AG09319 (cell line): ENCODE results near the gene ERVFRD-1.

Experiments
- DNase-seq: peaks from one replicate; pipeline ENCODE4 v3.0.0-alpha.2; 2010; ENCODE audit warnings: low read depth; ENCODE audit errors: extremely low read depth
- TF ChIP-seq, protein P1 (sequence below): IDR thresholded peaks from 2 replicates; pipeline ENCODE4 v1.5.1; 2011; ENCODE audit warnings: low read depth, mild to moderate bottlenecking, inconsistent platforms, low read length, moderate library complexity

ERVFRD-1 gene

DNA sequence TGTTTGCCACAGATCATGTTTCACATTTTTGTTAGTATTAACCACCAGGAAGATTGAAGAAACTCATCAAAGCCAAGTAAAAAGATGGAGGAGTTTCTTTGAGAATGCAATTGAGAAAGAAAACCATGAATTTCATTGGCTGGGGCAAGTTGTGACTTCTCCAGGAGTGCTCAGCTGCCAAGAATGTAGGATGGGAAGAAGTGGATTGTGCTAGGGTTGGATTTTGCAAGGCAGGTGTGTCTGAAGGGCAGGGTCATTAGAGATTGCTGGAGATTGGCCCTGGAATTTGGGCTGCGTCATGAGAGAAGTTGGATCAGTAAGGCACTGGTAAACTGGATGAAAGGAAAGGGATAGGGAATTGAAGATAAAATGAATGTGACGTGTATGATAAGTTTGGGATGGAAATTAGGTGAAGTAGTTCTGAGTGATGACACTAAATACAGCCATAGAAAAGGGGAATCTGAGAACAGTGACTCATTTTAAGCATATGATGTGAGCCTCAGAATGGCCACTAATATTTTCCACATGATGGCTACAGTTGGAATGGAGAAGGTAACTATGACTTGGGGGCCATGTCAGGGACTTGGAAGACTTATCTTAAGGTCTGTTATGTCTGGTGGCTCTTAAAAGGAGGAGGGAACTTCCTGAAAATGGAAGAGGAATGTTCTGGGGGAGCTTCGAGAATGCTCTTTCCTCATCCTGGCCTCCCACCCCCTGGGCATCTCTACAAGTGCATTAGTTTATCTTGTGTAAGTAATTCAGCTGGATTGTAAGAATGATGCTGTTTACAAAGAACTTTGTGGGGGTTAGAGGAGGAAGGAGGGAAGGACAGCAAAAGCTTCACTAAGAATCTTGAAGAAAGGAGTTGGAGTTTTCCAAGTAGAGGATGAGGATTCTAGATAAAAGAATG lies 27.8 kb upstream of the ERVFRD-1 start:
- TF ChIP-seq, protein P1, sequence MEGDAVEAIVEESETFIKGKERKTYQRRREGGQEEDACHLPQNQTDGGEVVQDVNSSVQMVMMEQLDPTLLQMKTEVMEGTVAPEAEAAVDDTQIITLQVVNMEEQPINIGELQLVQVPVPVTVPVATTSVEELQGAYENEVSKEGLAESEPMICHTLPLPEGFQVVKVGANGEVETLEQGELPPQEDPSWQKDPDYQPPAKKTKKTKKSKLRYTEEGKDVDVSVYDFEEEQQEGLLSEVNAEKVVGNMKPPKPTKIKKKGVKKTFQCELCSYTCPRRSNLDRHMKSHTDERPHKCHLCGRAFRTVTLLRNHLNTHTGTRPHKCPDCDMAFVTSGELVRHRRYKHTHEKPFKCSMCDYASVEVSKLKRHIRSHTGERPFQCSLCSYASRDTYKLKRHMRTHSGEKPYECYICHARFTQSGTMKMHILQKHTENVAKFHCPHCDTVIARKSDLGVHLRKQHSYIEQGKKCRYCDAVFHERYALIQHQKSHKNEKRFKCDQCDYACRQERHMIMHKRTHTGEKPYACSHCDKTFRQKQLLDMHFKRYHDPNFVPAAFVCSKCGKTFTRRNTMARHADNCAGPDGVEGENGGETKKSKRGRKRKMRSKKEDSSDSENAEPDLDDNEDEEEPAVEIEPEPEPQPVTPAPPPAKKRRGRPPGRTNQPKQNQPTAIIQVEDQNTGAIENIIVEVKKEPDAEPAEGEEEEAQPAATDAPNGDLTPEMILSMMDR = no peak
- DNase-seq = no peak

DNA sequence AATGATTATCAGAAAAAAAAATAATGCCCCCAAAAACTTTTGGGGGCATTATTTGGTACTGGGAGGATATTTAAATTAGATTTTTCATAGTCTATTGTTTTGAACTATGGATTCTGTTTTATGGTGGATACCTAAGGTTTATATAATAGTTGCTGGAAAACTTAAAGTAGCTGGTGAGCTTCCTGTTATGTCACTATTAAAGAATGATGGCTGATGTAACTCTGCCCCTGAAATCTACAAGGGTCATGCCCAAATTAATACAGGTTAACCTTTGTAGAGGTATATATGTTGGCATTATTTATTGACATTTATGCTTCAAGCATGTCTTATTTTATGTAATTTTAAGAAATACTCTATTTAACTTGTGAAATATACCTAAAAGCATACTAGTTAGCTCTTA lies 25.3 kb upstream of the ERVFRD-1 start:
- DNase-seq = no peak
- TF ChIP-seq, protein P1 = no peak

DNA sequence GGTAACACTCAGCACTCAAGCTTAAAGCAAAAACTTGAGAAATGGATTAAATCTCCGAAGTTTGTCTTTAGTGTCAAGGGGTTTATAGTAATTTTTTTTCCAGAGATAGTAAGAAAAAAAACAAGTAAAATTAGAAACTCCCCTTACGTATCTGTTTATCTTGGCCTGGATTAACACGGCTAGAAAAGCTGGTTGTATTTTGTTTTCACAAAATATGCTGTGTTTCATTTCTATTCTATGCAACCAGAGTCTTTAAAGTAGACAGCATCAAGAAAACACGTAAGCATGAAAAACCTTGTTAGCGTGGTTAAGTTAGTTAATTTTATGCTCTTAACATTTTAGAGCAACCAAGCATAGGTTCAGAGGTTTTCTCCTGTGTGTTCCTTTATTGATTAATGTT lies 21.8 kb upstream of the ERVFRD-1 start:
- DNase-seq = no peak
- TF ChIP-seq, protein P1 = no peak

DNA sequence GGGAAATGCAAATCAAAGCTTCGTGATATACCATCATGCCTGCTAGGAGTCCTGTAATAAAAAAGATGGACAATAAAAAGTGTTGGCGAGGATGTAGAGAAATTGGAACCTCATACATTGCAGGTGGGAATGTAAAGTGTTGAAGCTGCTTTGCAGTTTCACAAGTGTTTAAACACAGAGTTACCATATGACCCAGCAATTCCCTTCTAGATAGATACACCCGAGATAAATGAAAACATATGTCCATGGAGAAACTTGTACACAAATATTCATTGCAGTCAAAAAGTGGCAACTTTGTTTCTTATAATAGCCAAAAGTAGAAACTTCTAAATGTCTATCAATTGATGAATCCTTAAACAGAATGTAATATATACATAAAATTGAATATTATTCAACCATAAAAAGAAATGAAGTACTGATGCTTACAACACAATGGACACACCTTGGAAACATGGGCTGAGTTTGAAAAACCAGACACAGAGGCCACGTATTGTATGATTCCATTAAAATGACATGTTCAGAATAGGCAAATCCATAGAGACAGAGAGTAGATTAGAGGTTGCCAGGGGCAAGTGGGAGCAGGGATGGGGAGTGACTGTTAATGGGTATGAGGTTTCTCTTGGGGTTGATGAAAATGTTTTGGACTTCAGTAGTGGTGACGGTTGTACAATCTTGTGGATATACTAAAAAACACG lies 20.8 kb upstream of the ERVFRD-1 start:
- no peak for DNase-seq
- TF ChIP-seq, protein P1 = no peak

DNA sequence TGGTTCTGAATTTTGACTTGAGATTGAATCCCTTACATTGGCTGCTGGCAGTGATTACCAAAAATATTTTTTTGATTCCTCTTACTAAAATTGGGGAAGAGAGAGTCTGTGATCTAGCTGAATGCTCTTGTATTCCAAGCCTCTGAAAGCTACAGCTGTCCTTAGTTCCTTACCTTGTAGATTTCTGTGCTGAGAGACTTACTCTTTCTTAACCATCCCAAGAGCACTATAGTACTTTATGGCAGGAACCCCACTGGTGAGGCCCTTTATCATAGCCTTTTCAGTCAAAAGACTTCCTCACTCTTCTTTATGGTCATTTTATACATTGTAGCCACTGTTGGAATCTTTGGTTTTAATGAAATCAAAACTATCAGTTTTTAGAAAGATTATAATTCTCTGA lies 19.1 kb upstream of the ERVFRD-1 start:
- TF ChIP-seq, protein P1 = no peak
- no peak for DNase-seq

DNA sequence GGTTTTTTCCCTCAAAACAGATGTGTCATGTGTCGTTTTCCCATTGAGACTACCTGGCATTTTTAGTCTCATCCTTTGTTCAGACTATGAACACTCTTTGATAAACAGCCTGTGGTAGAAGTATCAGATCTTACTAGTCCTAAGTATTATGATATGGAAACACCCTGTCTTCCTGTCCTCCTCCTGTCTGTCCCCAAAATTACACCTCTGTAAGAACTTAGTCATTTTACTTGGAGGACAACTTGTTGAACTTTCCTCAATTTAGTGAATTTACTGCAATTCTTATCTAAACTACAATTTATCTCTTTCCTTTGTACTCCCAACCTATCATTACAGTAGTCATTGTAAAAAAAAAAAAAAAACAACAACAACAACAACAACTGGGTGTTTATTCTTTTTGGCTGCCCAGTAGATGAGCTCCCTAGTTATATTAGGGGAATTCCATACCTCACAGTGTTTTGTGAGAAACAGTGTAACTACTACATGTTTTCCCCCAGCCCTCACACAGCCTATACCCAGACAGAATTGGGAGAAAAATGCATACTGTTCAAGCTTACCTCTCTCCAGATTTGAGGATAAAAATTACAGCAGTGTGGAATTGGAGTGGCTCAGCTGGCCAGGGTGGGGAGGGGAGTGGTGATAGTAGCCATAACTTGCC lies 18.5 kb upstream of the ERVFRD-1 start:
- DNase-seq = no peak
- TF ChIP-seq, protein P1 = no peak
